A549 treated with AZD2906 at 1 μM for 4 hours (cell line): ENCODE measurements around the gene COTL1. TPM values are rescaled to one million over a fixed set of nuclear protein-coding genes. Genes with fewer than 3 reads are reported as not detected.

Experiments used
- total RNA-seq: library from RNA; stranded (reverse); fragments of 200-300 nt; extraction: Qiagen RNA extraction; gene quantifications from 5 replicates; pipeline ENCODE4 v1.2.3, GENCODE V29; 2022

The COTL1 gene
- 402 to 538 TPM (median 488 TPM) in 5 replicates for total RNA-seq

GRCh38 chr16:84617791-84618580, at the start of gene COTL1:
Gene COTL1, minus strand, starts transcription at chr16:84618078. Its CDS starts 164 bp downstream, at chr16:84617914.

GRCh38 chr16:84647828-84648594, 30.1 kb upstream of the COTL1 start, which contains the start of gene KLHL36:
Gene KLHL36, plus strand, starts transcription at chr16:84648511. Its CDS starts 2,357 bp downstream, at chr16:84650868.

Other genes with a start within 250 kb of the COTL1 start
- 0.08 to 0.22 TPM (median 0.15 TPM) in 5 replicates for gene ATP2C2, start 249.5 kb downstream of the COTL1 start, total RNA-seq
- 45.1 to 60.4 TPM (median 53.1 TPM) in 5 replicates for gene MEAK7, start 113.4 kb downstream of the COTL1 start, total RNA-seq
- gene KLHL36, start 30.4 kb upstream of the COTL1 start, total RNA-seq = 18.5 to 25.9 TPM (median 24.2 TPM) in 5 replicates
- gene USP10, start 81.9 kb upstream of the COTL1 start, total RNA-seq = 72.5 to 89.8 TPM (median 74.3 TPM) in 5 replicates
- 3.1 to 4.2 TPM (median 3.5 TPM) in 5 replicates for gene CRISPLD2, start 201.9 kb upstream of the COTL1 start, total RNA-seq